SK-N-SH treated with all-trans-retinoic acid at 6 μM for 48 hours (cell line): ENCODE measurements around the gene ACTR5.

Experiments used
- BACH2 ChIP-seq: fragments of 250-450 bp; sonication (Bioruptor Pico); IDR thresholded peaks from 2 replicates; pipeline ENCODE4 v1.9.0; 2021; ENCODE audit warnings: mild to moderate bottlenecking, borderline replicate concordance
- OSR1 ChIP-seq: fragments of 250-450 bp; sonication (Bioruptor Pico); IDR thresholded peaks from 2 replicates; pipeline ENCODE4 v1.8.0; 2022; ENCODE audit warnings: moderate library complexity, mild to moderate bottlenecking, inconsistent platforms
- ZC3H10 ChIP-seq: fragments of 250-450 bp; sonication (Bioruptor Pico); IDR thresholded peaks from 2 replicates; pipeline ENCODE4 v1.5.1; 2021; ENCODE audit warnings: mild to moderate bottlenecking, moderate library complexity

- TF ChIP-seq OSR1 (no peak), BACH2 (CRISPR knock-in tag) (no peak), ZC3H10 (CRISPR knock-in tag) (no peak)
Observed at GRCh38 chr20:38812709-38813573, 64.7 kb downstream of the ACTR5 start.
